Measurements from ENCODE around the gene CEMP1.
A peak's percentile ranks its signal among the peaks of the same experiment; 100 is the strongest.

- TF ChIP-seq POLR2A (IDR thresholded peaks at IDR 0.05; ENCODE audit: low read length) = peak; percentile 81
- no peak for TF ChIP-seq GATA1 (IDR thresholded peaks at IDR 0.05; ENCODE audit: low read depth, low read length)
Observed at GRCh38 chr16:2513405-2514332, 17.5 kb downstream of the CEMP1 start, which contains the start of gene ATP6V0C.
